ENCODE data around the gene KCNK3. TPM values are rescaled to one million over a fixed set of nuclear protein-coding genes. Genes with fewer than 3 reads are reported as not detected.

The KCNK3 gene
- polyA plus RNA-seq, 1 donor from 2014 or later: 12.9 TPM

- Histone ChIP-seq H3K9ac (ENCODE audit: low read length) (no peak overlapping the region), H3K9me3 (ENCODE audit: low read length) (no peaks in the 10 kb centered on the region), H3K36me3 (ENCODE audit: insufficient read depth, low read length) (no peaks in the 10 kb centered on the region), H3K4me3 (ENCODE audit: low read length) (no peak overlapping the region), H3K27me3 (ENCODE audit: insufficient read depth, low read depth, low read length) (no peaks in the 10 kb centered on the region), H3K4me2 (ENCODE audit: low read length) (no peak overlapping the region), H3K9me2 (ENCODE audit: insufficient read depth, low read length) (no peaks in the 10 kb centered on the region), H3K79me2 (replicated peaks; ENCODE audit: insufficient read depth, low read length) (no peaks in the 10 kb centered on the region), H3K27ac (ENCODE audit: low read length) (no peak overlapping the region), H3F3A (ENCODE audit: insufficient read depth, low read length, poor library complexity, severe bottlenecking) (no peaks in the 10 kb centered on the region), H2AFZ (ENCODE audit: low read depth, low read length) (no peak overlapping the region), H4K20me1 (ENCODE audit: insufficient read depth) (no peaks in the 10 kb centered on the region)
- TF ChIP-seq EP300 (conservative IDR thresholded peaks at IDR 0.05; ENCODE audit: poor library complexity, severe bottlenecking) (no peak), TAF1 (IDR thresholded peaks at IDR 0.05; ENCODE audit: low read depth) (no peak), POLR2AphosphoS5 (IDR thresholded peaks at IDR 0.05) (no peak), MXI1 (conservative IDR thresholded peaks at IDR 0.05; ENCODE audit: poor library complexity, severe bottlenecking) (no peak), CTCF (IDR thresholded peaks at IDR 0.05; ENCODE audit: poor library complexity, severe bottlenecking) (no peak), EZH2 (IDR thresholded peaks at IDR 0.05; ENCODE audit: borderline replicate concordance, insufficient read depth, low read length, poor library complexity, severe bottlenecking) (no peak), SMC3 (conservative IDR thresholded peaks at IDR 0.05; ENCODE audit: poor library complexity) (no peak), RAD21 (conservative IDR thresholded peaks at IDR 0.05) (no peak)
- TF ChIP-seq, protein P1, sequence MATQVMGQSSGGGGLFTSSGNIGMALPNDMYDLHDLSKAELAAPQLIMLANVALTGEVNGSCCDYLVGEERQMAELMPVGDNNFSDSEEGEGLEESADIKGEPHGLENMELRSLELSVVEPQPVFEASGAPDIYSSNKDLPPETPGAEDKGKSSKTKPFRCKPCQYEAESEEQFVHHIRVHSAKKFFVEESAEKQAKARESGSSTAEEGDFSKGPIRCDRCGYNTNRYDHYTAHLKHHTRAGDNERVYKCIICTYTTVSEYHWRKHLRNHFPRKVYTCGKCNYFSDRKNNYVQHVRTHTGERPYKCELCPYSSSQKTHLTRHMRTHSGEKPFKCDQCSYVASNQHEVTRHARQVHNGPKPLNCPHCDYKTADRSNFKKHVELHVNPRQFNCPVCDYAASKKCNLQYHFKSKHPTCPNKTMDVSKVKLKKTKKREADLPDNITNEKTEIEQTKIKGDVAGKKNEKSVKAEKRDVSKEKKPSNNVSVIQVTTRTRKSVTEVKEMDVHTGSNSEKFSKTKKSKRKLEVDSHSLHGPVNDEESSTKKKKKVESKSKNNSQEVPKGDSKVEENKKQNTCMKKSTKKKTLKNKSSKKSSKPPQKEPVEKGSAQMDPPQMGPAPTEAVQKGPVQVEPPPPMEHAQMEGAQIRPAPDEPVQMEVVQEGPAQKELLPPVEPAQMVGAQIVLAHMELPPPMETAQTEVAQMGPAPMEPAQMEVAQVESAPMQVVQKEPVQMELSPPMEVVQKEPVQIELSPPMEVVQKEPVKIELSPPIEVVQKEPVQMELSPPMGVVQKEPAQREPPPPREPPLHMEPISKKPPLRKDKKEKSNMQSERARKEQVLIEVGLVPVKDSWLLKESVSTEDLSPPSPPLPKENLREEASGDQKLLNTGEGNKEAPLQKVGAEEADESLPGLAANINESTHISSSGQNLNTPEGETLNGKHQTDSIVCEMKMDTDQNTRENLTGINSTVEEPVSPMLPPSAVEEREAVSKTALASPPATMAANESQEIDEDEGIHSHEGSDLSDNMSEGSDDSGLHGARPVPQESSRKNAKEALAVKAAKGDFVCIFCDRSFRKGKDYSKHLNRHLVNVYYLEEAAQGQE (IDR thresholded peaks at IDR 0.05; ENCODE audit: borderline replicate concordance): no peak
These were observed 16.8 kb upstream of the KCNK3 start for GRCh38 chr2:26675651-26676255.

- Histone ChIP-seq H3K4me2 (ENCODE audit: low read length) (no peak overlapping the region), H3K9me2 (ENCODE audit: insufficient read depth, low read length) (no peaks in the 10 kb centered on the region), H3K9me3 (ENCODE audit: low read length) (no peaks in the 10 kb centered on the region), H3K27me3 (ENCODE audit: insufficient read depth, low read depth, low read length) (no peaks in the 10 kb centered on the region), H3K79me2 (replicated peaks; ENCODE audit: insufficient read depth, low read length) (no peaks in the 10 kb centered on the region), H3K36me3 (ENCODE audit: insufficient read depth, low read length) (no peaks in the 10 kb centered on the region), H2AFZ (ENCODE audit: low read depth, low read length) (no peak overlapping the region), H3K27ac (ENCODE audit: low read length) (no peak overlapping the region), H3K9ac (ENCODE audit: low read length) (no peak overlapping the region), H4K20me1 (ENCODE audit: insufficient read depth) (no peaks in the 10 kb centered on the region), H3F3A (ENCODE audit: insufficient read depth, low read length, poor library complexity, severe bottlenecking) (no peaks in the 10 kb centered on the region), H3K4me3 (ENCODE audit: low read length) (no peak overlapping the region)
- TF ChIP-seq POLR2AphosphoS5 (IDR thresholded peaks at IDR 0.05) (no peak), SMC3 (conservative IDR thresholded peaks at IDR 0.05; ENCODE audit: poor library complexity) (no peak), CTCF (IDR thresholded peaks at IDR 0.05; ENCODE audit: poor library complexity, severe bottlenecking) (no peak), MXI1 (conservative IDR thresholded peaks at IDR 0.05; ENCODE audit: poor library complexity, severe bottlenecking) (no peak), EP300 (conservative IDR thresholded peaks at IDR 0.05; ENCODE audit: poor library complexity, severe bottlenecking) (no peak), TAF1 (IDR thresholded peaks at IDR 0.05; ENCODE audit: low read depth) (no peak)
- TF ChIP-seq, protein P1 (IDR thresholded peaks at IDR 0.05; ENCODE audit: borderline replicate concordance): no peak
These were observed 14.5 kb upstream of the KCNK3 start for GRCh38 chr2:26678035-26678434.
